ENCODE measurements around the gene RNF187.

The RNF187 gene

DNA sequence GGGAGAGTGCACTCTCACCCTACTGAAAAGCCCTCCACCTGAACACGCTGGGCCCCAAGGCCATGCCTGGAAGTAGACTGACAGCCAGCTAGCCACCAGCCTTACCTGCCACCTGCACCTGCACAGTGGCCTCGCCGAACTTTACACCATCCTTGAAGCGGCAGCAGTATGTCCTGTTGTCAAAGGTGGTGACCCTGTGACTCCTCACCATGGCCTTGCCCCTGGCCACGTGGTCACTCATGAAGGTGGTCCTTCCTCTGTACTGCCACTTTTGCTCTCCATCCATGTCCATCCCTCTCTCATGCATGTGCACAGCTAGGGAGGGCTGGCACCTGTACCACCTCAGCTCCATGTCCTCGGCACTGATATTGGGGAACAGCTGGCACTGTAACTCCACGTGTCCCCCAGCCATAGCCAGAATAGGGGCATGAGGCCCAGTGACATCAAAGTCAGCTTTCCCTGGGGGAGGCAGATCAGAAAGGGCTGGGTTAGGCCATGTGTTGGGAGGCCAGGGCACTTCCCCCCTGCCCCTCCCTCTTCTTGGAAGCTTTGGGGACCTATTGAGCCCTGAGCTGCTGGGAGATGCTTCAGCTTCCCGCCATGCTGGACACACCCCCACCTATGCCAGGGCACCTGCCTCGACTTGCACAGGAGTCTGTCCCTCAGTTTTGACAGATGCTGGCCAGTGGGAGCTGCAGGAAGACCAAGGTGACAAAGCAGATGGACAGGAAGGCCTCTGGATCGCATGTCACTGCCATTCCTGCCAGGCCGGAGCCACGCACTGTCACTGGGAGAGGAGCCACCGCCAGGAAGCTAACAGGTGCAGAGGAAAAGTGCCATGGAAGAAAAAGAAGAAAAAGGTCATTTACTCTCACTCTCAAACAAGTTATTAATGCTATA is 24.6 kb downstream of the RNF187 start:
- DNase-seq: no peak

DNA sequence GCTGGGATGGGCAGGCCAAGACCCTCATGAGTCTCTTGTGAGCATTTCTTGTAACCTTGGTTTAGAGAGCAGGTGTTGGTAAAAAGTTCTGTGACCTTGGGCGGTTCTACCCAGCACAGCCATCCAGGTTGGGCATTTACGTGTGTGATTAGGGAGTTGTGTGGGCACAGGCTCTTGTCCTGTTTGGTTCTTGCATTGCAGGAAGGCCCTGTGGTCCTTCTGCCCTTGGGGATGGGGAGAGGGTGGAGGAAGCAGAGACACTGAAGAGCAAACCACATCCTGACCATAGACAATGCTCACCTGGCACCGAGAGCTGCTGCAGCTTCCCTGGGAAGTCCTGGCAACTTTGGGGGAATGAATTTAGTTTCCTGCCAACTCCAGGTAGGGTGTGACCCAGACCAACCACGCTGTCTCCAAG is 25.6 kb downstream of the RNF187 start:
- DNase-seq: no peak

DNA sequence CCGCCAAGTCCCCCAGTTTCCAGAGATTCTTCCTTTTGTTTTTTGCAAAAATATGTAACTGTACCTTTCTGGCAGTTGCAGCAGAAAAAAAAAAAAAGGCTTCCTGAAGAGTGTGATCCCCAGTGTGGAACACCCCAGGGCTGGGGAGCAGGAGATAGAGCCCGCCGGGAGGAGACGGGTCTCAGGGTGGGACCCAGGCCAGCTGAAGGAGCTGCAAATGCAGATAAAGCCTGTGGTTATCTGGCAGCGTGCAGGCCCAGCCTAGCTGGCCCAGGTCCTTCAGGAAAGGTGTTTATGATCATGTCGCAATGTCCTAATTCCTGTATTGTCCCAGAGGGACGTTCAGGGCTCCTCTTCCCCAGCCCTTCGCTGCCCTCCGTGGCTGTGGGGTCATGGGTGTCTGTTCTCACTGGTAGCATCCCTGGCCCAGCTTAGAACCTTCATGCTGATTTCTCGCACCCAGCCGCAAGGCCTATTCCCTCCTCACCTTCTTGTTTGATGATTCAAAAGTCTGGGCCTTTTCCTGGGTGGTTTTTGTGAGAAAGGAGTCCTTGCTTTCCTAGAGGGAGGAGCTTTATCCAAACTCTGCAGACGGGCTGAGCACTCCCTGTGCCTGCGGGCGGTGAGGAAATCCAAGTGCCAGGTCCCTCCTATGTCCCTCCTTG is 26.2 kb downstream of the RNF187 start:
- DNase-seq: no peak

DNA sequence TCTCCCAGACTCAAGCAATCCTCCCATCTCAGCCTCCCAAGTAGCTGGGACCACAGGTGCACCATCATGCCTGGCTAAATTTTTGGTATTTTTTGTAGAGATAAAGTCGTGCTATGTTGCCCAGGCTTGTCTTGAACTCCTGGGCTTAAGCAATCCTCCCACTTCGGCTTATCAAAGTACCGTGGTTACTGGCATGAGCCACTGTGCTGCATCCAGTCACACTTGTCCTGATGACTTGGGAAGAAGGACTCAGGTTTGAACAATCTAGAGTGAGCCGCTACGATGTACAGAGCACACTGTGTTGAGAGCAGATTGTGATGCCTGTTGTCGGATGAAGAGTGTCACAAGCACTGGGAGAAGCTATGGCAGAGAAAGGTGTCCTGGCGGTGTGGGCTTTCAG is 27.2 kb downstream of the RNF187 start:
- no peak for DNase-seq

DNA sequence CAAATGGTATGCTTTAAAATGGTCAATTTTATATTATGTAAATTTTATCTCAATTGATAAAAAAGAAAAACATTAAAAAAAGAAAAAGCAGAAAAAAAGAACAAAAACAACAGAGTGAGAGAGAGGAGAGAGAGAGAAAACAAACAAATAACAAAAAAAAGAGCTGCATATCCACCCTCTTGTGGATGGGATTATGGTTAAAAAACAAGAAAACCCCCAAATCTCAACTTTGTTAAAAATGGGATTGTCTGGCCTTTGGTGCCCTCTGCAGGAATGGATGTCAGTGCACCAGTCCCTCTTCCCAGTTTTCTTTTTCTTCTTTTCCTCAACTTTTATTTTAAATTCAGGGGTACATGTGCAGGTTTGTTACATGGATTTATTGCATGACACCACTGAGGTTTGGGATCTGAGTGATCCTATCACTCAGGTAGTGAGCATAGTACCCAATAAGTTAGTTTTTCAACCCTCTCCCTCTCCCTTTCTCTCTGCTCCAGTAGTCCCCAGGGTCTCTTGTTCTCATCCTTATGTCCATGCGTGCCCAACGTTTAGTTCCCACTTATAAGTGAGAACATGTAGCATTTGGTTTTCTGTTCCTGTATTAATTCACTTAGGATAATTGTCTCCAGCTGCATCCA is 28.1 kb downstream of the RNF187 start:
- DNase-seq: peak; percentile 22 to 45

DNA sequence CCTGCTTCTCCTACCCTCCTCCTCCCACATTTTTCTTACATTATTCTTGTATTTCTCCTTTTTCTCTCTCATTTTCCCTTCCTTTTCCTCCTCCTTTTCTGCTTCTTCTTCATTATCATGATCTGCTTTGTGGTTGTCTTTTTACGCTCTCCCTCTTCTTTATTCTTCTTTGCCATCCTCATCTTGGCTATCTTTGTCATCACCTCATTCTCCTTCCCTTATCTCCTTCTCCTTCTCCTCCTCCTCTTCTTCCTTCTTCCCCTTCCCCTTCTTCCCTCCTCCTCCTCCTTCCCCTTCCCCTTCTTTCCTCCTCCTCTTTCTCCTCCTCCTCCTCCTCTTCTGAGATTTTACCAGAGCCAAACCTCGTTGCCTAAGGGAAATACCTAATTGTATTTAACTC is 30.5 kb downstream of the RNF187 start:
- DNase-seq: no peak

DNA sequence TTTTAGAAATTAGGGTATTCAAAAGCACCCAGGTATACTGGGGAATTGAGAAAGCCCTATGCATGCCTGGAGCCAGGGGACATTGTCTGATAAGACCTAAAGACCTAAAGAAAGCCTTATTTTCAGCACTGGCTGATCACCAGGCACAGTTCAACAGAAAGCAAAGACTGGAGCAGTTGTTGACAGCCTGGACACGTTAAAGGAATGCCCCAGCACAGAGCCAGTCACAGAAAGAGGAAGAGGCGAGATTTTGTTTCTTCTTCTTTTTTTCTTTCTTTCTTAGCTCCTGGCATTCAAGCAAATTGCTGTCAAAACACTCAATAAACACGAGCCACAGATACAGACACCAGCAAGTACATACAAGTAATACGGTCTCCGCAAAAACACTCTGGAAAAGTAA is 40.4 kb downstream of the RNF187 start:
- no peak for DNase-seq

DNA sequence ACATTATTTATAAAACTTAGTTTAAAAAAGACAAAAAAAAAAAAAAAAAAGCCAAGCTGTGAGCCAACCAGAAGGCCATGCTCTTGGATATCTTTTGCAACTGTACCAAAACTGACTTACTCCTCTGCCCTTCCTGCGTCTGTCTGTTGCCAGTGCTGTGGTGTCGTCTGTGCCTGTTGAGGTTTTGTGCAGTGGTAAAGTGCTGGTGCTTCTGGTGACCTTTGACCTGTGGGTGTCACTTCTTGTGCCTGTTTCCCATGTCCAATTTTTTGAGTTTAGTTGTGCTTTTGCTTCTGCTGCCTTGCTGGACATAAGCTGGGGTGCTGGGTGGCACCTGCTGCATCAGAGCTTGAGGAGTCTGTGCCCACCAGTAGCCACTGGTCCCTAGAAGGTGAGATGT is 41.4 kb downstream of the RNF187 start:
- DNase-seq: no peak

DNA sequence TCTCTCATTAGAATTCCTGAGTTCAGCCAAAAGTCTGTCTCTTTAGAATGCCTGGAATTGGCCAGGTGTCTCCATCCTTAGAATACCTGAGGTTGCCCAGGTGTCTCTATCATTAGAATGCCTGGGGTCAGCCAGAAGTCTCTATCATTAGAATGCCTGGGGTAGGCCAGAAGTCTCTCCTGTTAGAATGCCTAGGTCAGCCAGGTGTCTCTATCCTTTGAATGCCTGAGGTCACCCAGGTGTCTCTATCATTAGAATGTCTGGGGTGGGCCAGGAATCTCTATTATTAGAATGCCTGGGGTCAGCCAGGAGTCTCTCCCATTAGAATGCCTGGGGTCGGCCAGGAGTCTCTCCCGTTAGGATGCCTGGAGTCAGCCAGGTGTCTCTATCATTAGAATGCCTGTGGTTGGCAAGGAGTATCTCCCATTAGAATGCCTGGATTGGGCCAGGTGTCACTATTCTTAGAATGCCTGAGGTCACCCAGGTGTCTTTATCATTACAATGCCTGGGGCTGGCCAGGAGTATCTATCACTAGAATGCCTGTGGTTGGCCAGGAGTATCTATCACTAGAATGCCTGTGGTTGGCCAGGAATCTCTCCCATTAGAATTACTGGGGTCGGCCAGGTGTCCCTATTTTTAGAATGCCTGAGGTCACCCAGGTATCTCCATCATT is 43.0 kb downstream of the RNF187 start:
- no peak for DNase-seq

DNA sequence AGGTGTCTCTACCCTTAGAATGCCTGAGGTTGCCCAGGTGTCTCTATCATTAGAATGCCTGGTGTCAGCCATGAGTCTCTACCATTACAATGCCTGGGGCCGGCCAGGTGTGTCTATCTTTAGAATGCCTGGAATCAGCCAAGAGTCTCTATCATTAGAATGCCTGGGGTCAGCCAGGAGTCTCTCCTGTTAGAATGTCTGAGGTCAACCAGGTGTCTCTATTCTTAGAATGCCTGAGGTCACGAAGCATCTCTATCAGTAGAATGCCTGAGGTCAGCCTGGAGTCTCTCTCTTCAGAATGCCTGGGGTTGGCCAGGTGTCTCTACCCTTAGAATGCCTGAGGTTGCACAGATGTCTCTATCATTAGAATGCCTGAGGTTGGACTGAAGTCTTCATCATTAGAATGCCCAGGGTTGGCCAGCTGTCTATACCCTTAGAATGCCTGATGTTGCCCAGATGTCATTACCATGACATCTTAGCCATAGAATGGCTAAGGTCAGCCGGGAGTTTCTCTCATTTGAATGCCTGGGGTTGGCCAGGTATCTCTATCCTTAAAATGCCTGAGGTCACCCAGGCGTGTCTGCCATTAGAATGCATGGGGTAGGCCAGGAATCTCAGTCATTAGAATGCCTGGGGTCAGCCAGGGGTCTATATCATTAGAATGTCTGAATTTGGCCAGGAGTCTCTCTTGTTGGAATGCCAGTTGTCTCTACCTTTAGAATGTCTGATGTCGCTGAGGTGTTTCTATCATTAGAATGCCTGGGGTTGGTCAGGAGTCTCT is 44.0 kb downstream of the RNF187 start:
- DNase-seq: no peak

DNA sequence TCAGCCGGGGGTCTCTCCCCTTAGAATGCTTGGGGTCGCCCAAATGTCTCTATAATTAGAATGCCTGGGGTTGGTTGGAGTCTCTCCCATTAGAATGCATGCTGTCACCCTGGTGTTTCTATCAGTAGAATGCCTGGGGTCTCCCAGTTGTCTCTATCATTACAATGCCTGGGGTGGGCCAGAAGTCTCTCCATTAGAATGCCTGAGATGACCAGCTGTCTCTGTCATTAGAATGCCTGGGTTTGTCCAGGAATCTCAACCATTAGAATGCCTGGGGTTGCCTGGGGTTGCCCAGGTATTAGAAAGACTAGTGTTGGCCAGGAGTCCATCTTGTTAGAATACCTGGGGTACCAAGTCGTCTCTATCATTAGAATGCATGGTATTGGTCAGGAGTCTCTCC is 51.6 kb downstream of the RNF187 start:
- no peak for DNase-seq

DNA sequence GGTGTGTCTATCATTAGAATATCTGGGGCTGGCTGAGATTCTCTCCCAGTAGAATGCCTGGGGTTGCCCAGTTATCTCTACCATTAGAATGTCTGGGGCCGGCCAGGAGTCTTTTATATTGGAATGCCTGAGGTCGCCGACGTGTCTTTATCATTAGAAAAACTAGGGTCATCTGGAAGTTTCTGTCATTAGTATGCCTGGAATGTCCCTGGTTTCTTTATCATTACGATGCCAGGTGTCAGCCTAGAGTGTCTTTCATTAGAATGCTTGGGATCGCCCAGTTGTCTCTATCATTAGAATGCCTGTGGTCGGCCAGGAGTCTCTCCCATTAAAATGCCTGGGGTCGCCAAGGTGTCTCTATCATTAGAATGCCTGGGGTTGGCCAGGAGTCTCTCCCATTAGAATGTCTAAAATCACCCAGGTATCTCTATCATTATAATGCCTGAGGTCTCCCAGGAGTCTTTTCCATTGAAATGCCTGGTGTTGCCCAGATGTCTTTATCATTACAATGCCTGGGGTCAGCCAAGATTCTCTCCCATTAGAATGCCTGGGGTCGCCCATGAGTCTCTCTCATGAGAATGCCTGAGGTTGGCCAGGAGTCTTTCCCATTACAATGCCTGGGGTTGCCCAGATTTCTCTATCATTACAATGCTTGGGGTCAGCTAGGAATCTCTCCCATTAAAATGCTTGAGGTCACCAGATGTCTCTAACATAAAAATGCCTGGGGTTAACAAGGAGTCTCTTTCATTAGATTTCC is 53.2 kb downstream of the RNF187 start:
- DNase-seq: no peak

DNA sequence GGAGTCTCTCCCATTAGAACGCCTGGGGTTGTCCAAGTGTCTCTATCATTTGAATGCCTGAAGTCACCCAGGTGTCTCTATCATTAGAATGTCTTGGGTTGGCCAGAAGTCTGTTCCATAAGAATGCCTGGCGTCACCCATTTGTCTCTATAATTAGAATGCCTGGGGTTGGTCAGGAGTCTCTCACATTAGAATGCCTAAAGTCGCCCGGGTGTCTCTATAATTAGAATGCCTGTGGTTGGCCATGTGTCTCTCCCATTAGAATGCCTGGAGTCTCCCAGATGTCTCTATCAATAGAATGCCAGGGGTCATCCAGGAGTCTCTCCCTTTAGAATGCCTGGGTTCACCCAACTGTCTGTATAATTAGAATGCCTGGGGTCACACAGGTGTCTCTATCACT is 54.5 kb downstream of the RNF187 start:
- DNase-seq: no peak

DNA sequence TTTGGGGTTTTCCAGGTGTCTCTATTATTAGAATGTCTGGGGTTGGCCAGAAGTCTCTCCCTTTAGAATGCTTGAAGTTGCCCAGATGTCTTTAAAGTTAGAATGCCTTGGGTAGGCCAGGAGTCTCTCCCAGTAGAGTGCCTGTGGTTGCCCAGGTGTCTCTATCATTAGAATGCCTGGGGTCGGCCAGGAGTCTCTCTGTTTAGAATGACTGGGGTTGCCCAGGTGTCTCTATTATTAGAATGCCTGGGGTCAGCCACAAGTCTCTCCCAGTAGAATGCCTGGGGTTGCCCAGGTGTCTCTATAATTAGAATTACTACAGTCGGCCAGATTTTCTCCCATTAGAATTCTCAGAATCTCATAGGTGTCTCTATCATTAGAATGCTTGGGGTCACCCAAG is 55.2 kb downstream of the RNF187 start:
- DNase-seq: no peak

DNA sequence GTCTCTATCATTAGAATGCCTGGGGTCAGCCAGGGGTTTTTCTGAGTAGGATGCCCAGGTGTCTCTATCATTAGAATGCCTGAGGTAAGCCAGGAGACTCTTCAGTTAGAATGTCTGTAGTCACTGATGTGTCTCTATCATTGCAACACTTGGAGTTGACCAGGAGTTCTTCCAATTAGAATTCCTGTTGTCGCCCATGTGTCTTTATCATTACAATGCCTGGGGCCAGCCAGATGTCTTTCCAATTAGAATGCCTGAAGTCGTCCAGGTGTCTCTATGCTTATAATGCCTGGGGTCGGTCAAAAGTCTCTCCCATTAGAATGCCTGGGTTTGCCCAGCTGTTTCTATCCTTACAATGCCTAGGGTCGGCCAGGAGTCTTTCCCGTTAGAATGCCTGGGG is 55.8 kb downstream of the RNF187 start:
- no peak for DNase-seq

DNA sequence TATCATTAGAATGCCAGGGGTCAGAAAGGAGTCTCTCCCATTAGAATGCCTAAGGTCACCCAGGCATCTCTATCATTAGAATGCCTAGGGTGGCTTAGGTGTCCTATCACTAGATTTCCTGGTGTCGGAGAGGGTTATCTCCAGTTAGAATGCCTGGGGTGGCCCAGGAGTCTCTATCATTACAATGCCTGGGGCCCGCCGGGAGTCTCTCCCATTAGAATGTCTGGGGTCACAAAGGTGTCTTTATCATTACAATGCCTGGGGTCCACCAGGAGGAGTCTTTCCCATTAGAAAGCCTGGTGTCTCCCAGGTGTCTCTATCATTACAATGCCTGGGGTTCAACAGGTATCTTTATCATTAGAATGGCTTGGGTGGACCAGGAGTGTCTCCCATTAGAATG is 56.2 kb downstream of the RNF187 start:
- no peak for DNase-seq

DNA sequence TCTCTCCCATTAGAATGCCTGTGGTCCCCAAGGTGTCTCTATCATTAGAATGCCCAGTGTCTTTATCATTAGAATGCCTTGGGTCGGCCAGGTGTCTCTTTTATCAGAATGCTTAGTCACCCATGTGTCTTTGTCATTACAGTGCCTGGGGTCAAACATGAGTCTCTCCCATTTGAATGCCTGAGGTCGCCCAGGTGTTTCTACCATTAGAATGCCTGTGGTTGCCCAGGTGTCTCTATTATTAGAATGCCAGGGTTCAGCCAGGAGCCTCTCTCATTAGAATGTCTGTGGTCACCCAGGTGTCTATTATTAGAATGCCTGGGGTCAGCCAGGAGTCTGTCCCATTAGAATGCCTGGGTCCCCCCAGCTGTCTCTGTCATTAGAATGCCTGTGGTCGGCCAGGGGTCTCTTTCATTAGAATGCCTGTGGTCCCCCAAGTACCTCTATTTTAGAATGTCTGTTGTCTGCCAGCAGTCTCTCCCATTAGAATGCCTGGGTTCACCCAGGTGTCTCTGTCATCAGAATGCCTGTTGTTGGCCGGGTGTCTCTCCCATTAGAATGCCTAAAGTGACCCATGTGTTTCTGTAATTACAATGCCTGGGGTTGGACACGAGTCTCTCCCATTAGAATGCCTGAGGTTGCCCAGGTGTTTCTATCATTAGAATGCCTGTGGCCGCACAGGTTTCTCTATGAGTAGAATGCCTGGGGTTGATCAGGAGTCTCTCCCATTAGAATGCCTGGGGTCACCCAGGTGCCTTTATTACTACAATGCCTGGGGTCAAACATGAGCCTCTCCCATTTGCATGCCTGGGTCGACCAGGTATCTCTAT is 57.1 kb downstream of the RNF187 start:
- DNase-seq: no peak

DNA sequence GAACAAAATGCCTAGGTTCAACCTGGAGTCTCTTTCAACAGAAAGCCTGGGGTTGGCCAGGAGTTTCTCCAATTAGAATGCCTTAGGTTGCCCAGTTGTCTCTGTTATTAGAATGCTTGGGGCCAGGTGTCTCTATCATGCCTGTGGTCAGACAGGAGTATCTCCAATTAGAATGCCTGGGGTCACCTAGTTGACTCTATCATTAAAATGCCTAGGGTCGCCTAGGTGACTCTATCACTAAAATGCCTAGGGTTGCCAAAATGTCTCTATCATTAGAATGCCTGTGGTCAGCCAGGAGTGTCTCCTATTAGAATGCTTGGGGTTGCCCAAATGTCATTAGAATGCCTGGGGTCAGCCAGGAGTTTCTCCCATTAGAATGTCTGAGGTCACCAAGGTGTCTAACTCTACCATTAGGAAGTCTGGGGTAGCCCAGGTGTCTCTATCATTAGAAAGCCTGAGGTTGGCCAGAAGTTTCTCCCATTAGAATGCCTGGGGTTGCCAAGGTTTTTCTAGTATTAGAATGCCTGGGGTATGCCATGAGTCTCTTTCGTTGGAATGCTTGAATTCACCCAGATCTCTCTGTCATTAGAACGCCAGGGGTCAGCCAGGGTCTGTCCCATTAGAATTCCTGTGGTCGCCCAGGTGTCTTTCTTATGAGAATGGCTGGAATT is 57.9 kb downstream of the RNF187 start:
- DNase-seq: no peak
